ENCODE results near the gene LRRC4C. TPM values are rescaled to one million over a fixed set of nuclear protein-coding genes. Genes with fewer than 3 reads are reported as not detected.

Gene LRRC4C
- total RNA-seq, 1 experiment from 2014 or later, result 0.13 TPM

DNA sequence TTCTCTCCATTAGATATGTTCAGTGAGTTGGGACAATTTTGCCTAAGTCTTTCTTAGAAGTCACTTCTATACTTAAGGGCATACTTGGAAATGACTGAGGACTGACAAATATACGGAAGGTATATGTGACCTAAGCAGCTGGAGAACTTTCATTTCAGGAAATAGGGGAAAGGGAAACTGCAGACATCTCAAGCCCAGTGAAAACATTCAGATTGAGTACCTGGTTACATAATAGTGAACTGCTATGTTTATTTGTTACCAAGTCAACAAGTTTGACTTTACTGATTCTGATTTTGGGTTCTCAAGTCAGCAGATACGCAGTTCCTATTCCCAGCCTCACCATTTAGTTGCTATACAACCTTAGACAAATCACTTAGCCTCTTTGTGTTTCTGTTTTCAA lies 1173.9 kb downstream of the LRRC4C start:
- Histone ChIP-seq H3K4ac (ENCODE audit: low read depth, low read length) (no peak overlapping the region), H4K5ac (ENCODE audit: insufficient read length, low read depth, low read length) (no peak overlapping the region), H3K27ac (ENCODE audit: insufficient read length, low read depth, low read length) (no peak overlapping the region), H2BK5ac (ENCODE audit: insufficient read length, low read length) (no peak overlapping the region), H3K14ac (ENCODE audit: insufficient read depth, low read length) (no peak overlapping the region), H3K9ac (ENCODE audit: extremely low read depth, insufficient read length, low read length) (no peak overlapping the region), H2BK120ac (ENCODE audit: low read depth, low read length, poor library complexity, severe bottlenecking) (no peak overlapping the region), H3K79me2 (ENCODE audit: insufficient read depth, low read length) (no peaks in the 10 kb centered on the region), H3T11ph (ENCODE audit: low read length) (no peak overlapping the region), H3K56ac (ENCODE audit: insufficient read length, low read depth, low read length) (no peak overlapping the region), H2BK15ac (ENCODE audit: low read depth, low read length) (no peak overlapping the region), H3K4me1 (ENCODE audit: insufficient read depth, low read length) (no peaks in the 10 kb centered on the region; the same call in 1 of the 2 replicates), H4K91ac (ENCODE audit: insufficient read length, low read depth, low read length) (no peak overlapping the region), H3K9me3 (ENCODE audit: control insufficient read depth, low read depth, low read length) (no peaks in the 10 kb centered on the region), H3K79me1 (ENCODE audit: insufficient read depth, low read depth, low read length, poor library complexity, severe bottlenecking) (no peaks in the 10 kb centered on the region), H4K20me1 (ENCODE audit: control insufficient read depth, insufficient read depth, insufficient read length) (no peaks in the 10 kb centered on the region), H3K23me2 (ENCODE audit: insufficient read length, low read depth, low read length, poor library complexity, severe bottlenecking) (no peaks in the 10 kb centered on the region), H4K8ac (replicated peaks; ENCODE audit: insufficient read length, low read depth, low read length) (no peak overlapping the region), H2BK20ac (ENCODE audit: low read depth, low read length, poor library complexity, severe bottlenecking) (no peak overlapping the region), H3K4me2 (ENCODE audit: insufficient read depth, insufficient read length, low read length) (no peak overlapping the region), H2BK12ac (ENCODE audit: insufficient read length, low read depth, low read length) (no peak overlapping the region), H3K27me3 (ENCODE audit: insufficient read depth, low read length) (peaks cover 2% of the 10 kb centered on the region; the same call in 1 of the 2 replicates), H2AFZ (ENCODE audit: low read length) (no peak overlapping the region), H3K23ac (ENCODE audit: insufficient read length, low read depth, low read length) (no peak overlapping the region), H2AK5ac (ENCODE audit: insufficient read length, low read length) (no peak overlapping the region), H3K18ac (ENCODE audit: insufficient read length, low read depth, low read length) (no peak overlapping the region)
- Mint-ChIP-seq H3K4me3 (no peak overlapping the region), H3K4me1 (peaks cover 27 to 30% of the 10 kb centered on the region in 2 experiments), H3K27ac (no peak overlapping the region), H3K36me3 (ENCODE audit: insufficient read depth in 1 of 3, low read depth in 3 of 3) (no peaks in the 10 kb centered on the region), H3K27me3 (ENCODE audit: low read depth) (peaks cover 30% of the 10 kb centered on the region), H3K9me3 (no peaks in the 10 kb centered on the region)
- DNase-seq, result no peak
- WGBS (ENCODE audit: extremely low coverage, insufficient read length, low lambda C conversion rate), result no CpG with 5 or more reads among the region's 2 CpGs
- TF ChIP-seq, protein P1, sequence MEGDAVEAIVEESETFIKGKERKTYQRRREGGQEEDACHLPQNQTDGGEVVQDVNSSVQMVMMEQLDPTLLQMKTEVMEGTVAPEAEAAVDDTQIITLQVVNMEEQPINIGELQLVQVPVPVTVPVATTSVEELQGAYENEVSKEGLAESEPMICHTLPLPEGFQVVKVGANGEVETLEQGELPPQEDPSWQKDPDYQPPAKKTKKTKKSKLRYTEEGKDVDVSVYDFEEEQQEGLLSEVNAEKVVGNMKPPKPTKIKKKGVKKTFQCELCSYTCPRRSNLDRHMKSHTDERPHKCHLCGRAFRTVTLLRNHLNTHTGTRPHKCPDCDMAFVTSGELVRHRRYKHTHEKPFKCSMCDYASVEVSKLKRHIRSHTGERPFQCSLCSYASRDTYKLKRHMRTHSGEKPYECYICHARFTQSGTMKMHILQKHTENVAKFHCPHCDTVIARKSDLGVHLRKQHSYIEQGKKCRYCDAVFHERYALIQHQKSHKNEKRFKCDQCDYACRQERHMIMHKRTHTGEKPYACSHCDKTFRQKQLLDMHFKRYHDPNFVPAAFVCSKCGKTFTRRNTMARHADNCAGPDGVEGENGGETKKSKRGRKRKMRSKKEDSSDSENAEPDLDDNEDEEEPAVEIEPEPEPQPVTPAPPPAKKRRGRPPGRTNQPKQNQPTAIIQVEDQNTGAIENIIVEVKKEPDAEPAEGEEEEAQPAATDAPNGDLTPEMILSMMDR (conservative IDR thresholded peaks at IDR 0.05), result no peak

All from H9 (cell line).